Fibroblast of mammary gland (primary cell): ENCODE measurements around the gene ITGAV.

Source experiments
- DNase-seq: peaks from one replicate; pipeline ENCODE4 v3.0.0-alpha.2; 2010; ENCODE audit warnings: low read depth
- H3K4me3 ChIP-seq: 2 replicates; pipeline ENCODE4 v1.5.1; 2011; ENCODE audit warnings: low read depth, mild to moderate bottlenecking, low read length, moderate library complexity; ENCODE audit not compliant: control insufficient read depth
- CTCF ChIP-seq: conservative IDR thresholded peaks from 2 replicates; pipeline ENCODE4 v1.5.1; 2011; ENCODE audit warnings: low read depth, low read length, inconsistent platforms; ENCODE audit not compliant: control insufficient read depth, insufficient read depth

The ITGAV gene

DNA sequence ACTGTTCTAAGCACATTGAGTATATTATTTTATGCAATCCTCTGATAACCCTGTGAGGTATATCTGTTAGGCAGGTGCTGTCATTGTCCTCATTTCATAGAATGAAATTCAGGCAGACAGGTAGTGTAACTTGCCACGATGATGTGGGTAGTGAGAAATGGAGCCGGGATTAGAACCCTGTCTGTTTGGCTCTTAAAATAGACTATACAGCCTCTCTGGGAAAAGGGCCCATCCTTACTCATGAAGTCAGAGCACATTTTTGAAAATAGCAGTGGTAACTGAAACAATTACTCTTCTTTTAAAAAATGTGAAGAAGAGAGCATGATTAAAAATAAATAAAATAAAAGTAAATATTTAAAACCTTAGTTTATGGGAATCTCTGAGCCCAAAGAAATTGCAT, 127.0 kb downstream of the ITGAV start:
- no peak for DNase-seq
- no peak for TF ChIP-seq CTCF

GRCh38 chr2:186717320-186718007, 127.6 kb downstream of the ITGAV start:
- no peak overlapping the region for H3K4me3 ChIP-seq
- TF ChIP-seq CTCF, result no peak
- DNase-seq, result peak; percentile 10

More for the DNA sequence above, 127.0 kb downstream of the ITGAV start:
- no peak overlapping the region for H3K4me3 ChIP-seq

DNA sequence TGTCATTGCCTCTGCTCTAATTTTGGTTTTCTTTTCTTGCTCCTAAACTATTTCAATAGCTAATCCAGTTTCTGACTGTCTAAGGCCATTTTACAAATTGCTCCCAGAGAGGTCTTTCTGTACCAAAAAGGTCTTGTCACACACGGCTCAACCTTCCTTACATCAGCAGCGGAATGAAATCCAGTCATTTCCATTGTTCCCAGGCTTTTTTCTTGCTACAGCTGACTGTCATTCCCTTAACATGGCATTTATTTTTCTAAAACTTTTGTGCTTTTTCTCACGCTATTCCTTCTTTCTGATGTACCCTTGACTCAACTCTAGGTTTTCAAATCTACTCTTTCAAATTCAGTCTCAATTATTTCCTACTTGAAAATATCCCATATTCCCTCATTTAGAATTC, 128.3 kb downstream of the ITGAV start:
- no peak overlapping the region for H3K4me3 ChIP-seq
- no peak for TF ChIP-seq CTCF
- DNase-seq, result no peak

DNA sequence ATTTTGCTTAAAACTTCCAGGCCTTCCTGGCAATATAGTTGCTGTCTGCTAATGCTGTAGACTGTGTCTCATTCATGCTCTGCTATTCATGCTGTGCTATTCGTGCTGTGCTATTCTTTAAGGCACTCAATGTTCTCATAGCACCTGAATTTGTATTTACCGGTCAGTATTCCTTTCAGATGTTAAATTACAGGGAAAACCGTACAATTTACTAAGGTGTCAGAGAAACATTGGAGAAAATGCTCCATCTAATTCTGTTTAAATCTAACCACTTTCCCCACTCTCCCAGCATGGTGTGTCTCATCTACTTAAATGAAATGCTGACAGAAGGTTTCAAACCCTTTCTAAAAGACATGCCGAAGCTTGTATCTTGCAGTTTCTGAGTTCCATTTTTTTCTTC, 129.0 kb downstream of the ITGAV start:
- TF ChIP-seq CTCF, result no peak
- no peak for DNase-seq
- H3K4me3 ChIP-seq, result no peak overlapping the region

DNA sequence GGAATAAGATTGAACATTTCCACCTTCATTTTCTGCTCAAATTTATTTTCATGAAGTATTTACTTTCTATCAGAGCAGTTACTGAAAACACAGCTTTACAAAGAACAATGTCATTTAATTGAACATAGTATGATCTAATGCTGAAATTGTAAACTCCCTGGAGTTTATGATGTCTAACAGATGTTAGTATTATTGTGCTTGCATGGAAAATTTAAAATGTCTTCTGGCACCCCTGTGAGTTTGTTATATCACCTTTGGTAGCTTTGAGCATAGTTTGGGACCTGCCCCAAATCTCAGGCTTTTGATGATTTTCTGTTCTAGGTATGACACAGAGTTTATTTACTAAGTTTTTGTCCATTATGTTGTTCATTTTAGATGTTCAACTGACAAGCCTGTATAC, 132.1 kb downstream of the ITGAV start:
- TF ChIP-seq CTCF, result no peak
- no peak overlapping the region for H3K4me3 ChIP-seq
- no peak for DNase-seq

DNA sequence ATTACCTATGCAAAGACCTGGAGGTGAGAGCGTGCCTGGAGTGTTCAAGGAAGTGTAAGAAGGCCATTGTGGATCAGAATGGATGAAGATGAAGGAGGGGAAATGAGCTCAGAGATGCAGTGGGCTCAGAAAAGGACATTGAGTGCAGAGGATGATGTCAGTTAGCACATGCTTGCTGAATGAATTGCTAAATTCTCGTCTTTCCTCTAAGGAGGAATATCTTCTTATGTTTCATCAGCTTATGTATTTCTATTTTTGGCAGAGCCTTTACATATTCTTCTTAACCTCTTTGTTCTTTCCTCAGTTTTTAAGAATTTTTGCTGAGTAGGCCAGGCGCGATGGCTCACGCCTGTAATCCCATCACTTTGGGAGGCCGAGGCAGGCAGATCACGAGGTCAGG, 134.9 kb downstream of the ITGAV start:
- DNase-seq, result no peak
- H3K4me3 ChIP-seq, result no peak overlapping the region
- TF ChIP-seq CTCF, result no peak

- TF ChIP-seq CTCF, result no peak
- DNase-seq, result no peak
- no peak overlapping the region for H3K4me3 ChIP-seq
These were observed 135.9 kb downstream of the ITGAV start for GRCh38 chr2:186725783-186726182.
